ENCODE measurements around the gene GPR142. TPM values are rescaled to one million over a fixed set of nuclear protein-coding genes. Genes with fewer than 3 reads are reported as not detected.

Gene GPR142
- total RNA-seq, 1 donor, result not detected

DNA sequence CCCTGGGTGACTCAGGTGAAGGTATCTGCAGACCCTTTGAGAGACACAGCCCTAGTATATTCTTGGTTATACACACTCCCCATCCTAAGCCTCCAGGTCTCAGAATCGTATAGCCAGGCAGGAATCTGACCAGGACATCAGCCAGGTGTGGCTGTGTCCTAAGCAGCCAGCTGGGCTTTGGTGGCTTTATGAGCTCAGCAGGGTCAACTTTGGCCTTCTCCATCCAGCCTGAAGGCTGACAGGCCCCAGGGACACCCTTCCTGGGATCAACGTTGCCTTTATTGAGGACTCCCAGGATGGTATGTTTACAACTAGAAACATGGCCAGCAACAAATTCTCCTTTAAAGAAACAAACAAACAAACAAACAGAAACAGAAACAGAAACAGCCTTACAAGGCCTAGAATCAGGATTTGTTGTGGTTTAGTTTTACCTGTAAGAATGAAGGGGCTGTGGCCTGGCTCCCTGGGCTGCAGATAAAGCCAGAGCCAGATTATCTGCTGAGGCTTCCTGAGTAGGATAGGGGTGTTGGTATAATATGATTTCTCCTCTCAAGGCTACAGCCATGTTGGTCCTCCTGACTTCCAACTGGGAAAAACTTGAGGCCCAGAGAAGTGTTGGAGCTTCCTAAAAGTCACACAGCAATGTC is 32.8 kb upstream of the GPR142 start:
- DNase-seq (ENCODE audit: insufficient read length, low spot score, missing footprints), result no peak
- TF ChIP-seq, protein P1, sequence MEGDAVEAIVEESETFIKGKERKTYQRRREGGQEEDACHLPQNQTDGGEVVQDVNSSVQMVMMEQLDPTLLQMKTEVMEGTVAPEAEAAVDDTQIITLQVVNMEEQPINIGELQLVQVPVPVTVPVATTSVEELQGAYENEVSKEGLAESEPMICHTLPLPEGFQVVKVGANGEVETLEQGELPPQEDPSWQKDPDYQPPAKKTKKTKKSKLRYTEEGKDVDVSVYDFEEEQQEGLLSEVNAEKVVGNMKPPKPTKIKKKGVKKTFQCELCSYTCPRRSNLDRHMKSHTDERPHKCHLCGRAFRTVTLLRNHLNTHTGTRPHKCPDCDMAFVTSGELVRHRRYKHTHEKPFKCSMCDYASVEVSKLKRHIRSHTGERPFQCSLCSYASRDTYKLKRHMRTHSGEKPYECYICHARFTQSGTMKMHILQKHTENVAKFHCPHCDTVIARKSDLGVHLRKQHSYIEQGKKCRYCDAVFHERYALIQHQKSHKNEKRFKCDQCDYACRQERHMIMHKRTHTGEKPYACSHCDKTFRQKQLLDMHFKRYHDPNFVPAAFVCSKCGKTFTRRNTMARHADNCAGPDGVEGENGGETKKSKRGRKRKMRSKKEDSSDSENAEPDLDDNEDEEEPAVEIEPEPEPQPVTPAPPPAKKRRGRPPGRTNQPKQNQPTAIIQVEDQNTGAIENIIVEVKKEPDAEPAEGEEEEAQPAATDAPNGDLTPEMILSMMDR (IDR thresholded peaks at IDR 0.05; ENCODE audit: extremely low read depth, low read depth, low read length), result no peak

DNA sequence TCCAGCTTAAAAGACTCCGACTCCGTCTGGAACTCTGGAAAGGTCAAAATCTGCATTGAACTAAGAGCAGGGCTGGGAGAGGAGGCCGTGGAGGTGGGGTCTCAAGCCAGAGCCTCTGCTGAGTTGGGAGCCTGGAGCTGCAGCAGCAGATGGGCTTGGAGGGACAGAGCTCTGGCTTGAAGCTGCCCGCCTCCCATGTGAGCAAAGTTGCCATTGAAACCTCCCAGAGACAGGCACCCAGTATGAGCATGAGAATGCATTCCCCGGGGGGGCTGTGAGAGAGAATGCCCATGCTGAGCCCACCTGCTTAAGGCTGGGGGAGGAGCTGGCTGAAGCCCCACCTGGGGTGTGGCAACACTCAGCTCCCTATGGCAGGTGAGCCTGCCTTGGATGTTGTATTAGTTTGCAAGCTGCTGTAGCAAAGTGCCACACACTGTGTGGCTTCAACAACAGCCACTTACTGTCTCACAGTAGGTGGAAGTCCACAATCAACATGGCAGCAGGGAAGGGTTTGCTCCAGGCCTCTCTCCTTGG is 31.7 kb upstream of the GPR142 start:
- TF ChIP-seq, protein P1 (IDR thresholded peaks at IDR 0.05; ENCODE audit: extremely low read depth, low read depth, low read length), result no peak
- no peaks in the 10 kb centered on the region for H4K20me1 ChIP-seq (ENCODE audit: insufficient read depth, low read length)
- H3K79me2 ChIP-seq (ENCODE audit: insufficient read depth, low read length), result no peaks in the 10 kb centered on the region
- no peaks in the 10 kb centered on the region for H3K36me3 ChIP-seq (ENCODE audit: insufficient read depth, low read length)
- H3K4me3 ChIP-seq (ENCODE audit: insufficient read depth, low read length), result no peak overlapping the region
- no peak overlapping the region for H3K4me2 ChIP-seq (ENCODE audit: insufficient read depth, low read length)
- H3K4me1 ChIP-seq (ENCODE audit: insufficient read depth, low read length), result no peaks in the 10 kb centered on the region
- no peak for DNase-seq (ENCODE audit: insufficient read length, low spot score, missing footprints)
- no peak overlapping the region for H2AFZ ChIP-seq (ENCODE audit: low read length)
- H3K27ac ChIP-seq (ENCODE audit: low read depth, low read length), result no peak overlapping the region
- H3K27me3 ChIP-seq (ENCODE audit: insufficient read depth, low read length), result peaks cover 9% of the 10 kb centered on the region
- H3K9me3 ChIP-seq (ENCODE audit: low read depth, low read length), result no peaks in the 10 kb centered on the region

More for the DNA sequence above, 32.8 kb upstream of the GPR142 start:
- Histone ChIP-seq H4K20me1 (ENCODE audit: insufficient read depth, low read length) (no peaks in the 10 kb centered on the region), H3K4me3 (ENCODE audit: insufficient read depth, low read length) (no peak overlapping the region), H3K9me3 (ENCODE audit: low read depth, low read length) (no peaks in the 10 kb centered on the region), H3K27ac (ENCODE audit: low read depth, low read length) (no peak overlapping the region), H3K36me3 (ENCODE audit: insufficient read depth, low read length) (no peaks in the 10 kb centered on the region), H3K4me1 (ENCODE audit: insufficient read depth, low read length) (no peaks in the 10 kb centered on the region), H3K27me3 (ENCODE audit: insufficient read depth, low read length) (peaks cover 9% of the 10 kb centered on the region), H2AFZ (ENCODE audit: low read length) (no peak overlapping the region), H3K4me2 (ENCODE audit: insufficient read depth, low read length) (no peak overlapping the region), H3K79me2 (ENCODE audit: insufficient read depth, low read length) (no peaks in the 10 kb centered on the region)

DNA sequence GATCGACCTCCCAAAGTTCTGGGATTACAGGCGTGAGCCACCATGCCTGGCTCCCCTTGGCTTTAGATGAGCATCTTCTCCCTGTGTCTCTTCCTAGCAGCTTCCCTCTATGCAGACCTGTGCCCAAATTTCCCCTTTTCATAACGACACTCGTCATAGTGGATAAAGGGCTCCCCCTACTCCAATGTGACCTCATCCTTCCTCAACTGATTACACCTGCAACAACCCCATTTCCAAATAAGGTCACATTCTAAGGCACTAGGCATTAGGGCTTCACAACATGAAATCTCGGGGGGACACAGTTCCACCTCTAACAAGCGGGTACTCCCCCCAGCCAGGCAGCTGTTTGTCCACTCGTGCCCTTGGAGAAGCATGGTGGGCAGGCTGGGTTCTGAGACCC is 31.0 kb upstream of the GPR142 start:
- H3K4me3 ChIP-seq (ENCODE audit: insufficient read depth, low read length), result no peak overlapping the region
- no peaks in the 10 kb centered on the region for H3K36me3 ChIP-seq (ENCODE audit: insufficient read depth, low read length)
- H3K9me3 ChIP-seq (ENCODE audit: low read depth, low read length), result no peaks in the 10 kb centered on the region
- H3K4me1 ChIP-seq (ENCODE audit: insufficient read depth, low read length), result no peaks in the 10 kb centered on the region
- no peak overlapping the region for H3K4me2 ChIP-seq (ENCODE audit: insufficient read depth, low read length)
- H2AFZ ChIP-seq (ENCODE audit: low read length), result no peak overlapping the region
- TF ChIP-seq, protein P1 (IDR thresholded peaks at IDR 0.05; ENCODE audit: extremely low read depth, low read depth, low read length), result no peak
- DNase-seq (ENCODE audit: insufficient read length, low spot score, missing footprints), result no peak
- H4K20me1 ChIP-seq (ENCODE audit: insufficient read depth, low read length), result no peaks in the 10 kb centered on the region
- H3K79me2 ChIP-seq (ENCODE audit: insufficient read depth, low read length), result no peaks in the 10 kb centered on the region
- H3K27ac ChIP-seq (ENCODE audit: low read depth, low read length), result no peak overlapping the region
- peaks cover 9% of the 10 kb centered on the region for H3K27me3 ChIP-seq (ENCODE audit: insufficient read depth, low read length)

DNA sequence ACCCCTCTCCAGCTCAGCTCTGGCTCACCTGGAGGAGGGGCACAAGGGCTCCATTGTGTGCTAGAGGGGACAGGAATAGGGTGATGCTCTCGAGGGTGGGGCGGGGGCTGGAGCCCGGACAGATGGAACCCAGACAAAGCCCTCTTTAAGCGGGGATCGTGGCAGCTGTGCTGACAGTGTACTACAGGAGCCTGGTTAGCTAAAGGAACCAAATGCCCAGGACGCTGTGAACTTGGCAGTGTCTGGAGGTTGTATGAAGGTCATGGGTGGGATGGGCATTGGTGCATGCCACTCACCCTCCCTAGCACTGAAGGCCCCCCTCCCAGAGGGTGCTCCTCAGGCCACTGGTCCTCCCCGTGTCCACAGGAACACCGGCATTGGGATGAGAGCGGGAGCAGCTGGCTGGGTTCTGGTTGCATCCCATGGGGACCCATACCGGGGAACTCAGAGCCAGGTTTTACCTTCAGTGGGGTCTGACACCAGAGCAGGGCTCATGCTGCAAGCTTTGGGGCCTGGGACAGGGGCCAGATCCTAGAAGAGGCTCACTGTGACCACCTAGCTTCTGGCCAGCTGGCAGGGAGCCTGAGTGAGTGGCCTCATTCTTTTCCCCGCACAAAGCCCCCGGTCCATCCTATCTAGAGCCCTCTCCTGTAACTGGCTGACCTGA is 29.3 kb upstream of the GPR142 start:
- H2AFZ ChIP-seq (ENCODE audit: low read length), result no peak overlapping the region
- no peak overlapping the region for H3K4me2 ChIP-seq (ENCODE audit: insufficient read depth, low read length)
- no peaks in the 10 kb centered on the region for H3K4me1 ChIP-seq (ENCODE audit: insufficient read depth, low read length)
- H4K20me1 ChIP-seq (ENCODE audit: insufficient read depth, low read length), result no peaks in the 10 kb centered on the region
- peaks cover 9% of the 10 kb centered on the region for H3K27me3 ChIP-seq (ENCODE audit: insufficient read depth, low read length)
- H3K36me3 ChIP-seq (ENCODE audit: insufficient read depth, low read length), result no peaks in the 10 kb centered on the region
- H3K79me2 ChIP-seq (ENCODE audit: insufficient read depth, low read length), result no peaks in the 10 kb centered on the region
- H3K4me3 ChIP-seq (ENCODE audit: insufficient read depth, low read length), result no peak overlapping the region
- H3K9me3 ChIP-seq (ENCODE audit: low read depth, low read length), result no peaks in the 10 kb centered on the region
- DNase-seq (ENCODE audit: insufficient read length, low spot score, missing footprints), result no peak
- H3K27ac ChIP-seq (ENCODE audit: low read depth, low read length), result no peak overlapping the region
- TF ChIP-seq, protein P1 (IDR thresholded peaks at IDR 0.05; ENCODE audit: extremely low read depth, low read depth, low read length), result no peak

Measured in osteoblast (primary cell).